PFSK-1 (cell line): Measurements from ENCODE around the gene FDXACB1.

Experiments
- FOXP2 ChIP-seq: optimal IDR thresholded peaks from 2 replicates; pipeline ENCODE3; 2011; ENCODE audit warnings: borderline replicate concordance, control low read depth, inconsistent platforms; ENCODE audit not compliant: insufficient read depth; ENCODE audit errors: extremely low read length, extremely low read depth
- POLR2AphosphoS5 ChIP-seq: IDR thresholded peaks from 2 replicates; pipeline ENCODE4 v1.6.1; 2012; ENCODE audit warnings: low read depth, mild to moderate bottlenecking, control low read depth, low read length, moderate library complexity
- SIN3A ChIP-seq: IDR thresholded peaks from 2 replicates; pipeline ENCODE4 v1.6.1; 2012; ENCODE audit warnings: mild to moderate bottlenecking, low read length, moderate library complexity, borderline replicate concordance; ENCODE audit not compliant: insufficient read depth
- TAF1 ChIP-seq: IDR thresholded peaks from 2 replicates; pipeline ENCODE4 v1.6.1; 2012; ENCODE audit warnings: low read length, control low read depth, borderline replicate concordance; ENCODE audit not compliant: insufficient read depth
- TF ChIP-seq, protein P1 (sequence below), 2 experiments: IDR thresholded peaks; 2 replicates each; pipeline versions ENCODE4 v1.6.1 to v1.8.0; 2011 to 2012; ENCODE audit warnings: low read depth in 2 of 2, low read length in 2 of 2, control low read depth in 1 of 2, inconsistent platforms in 1 of 2, mild to moderate bottlenecking in 1 of 2, moderate library complexity in 1 of 2; ENCODE audit not compliant: insufficient read depth in 1 of 2

DNA sequence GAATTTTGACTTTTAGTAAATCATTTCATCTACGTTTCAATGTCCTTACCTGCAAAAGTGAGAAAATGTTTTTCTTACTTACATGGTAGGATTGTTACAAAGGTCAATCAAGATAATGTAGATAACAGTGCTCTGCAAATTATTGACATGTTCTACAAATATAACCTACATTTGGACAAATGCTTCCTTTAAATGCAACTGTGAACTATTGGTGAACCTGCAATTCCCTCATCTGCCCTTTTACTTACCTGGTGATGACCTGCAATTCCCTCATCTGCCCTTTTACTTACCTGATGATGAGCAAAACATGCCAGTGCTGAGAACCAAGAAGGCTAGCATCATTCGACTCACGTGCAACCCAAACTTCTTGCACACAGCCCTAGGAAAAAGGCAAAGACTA is 18.7 kb downstream of the FDXACB1 start:
- TF ChIP-seq POLR2AphosphoS5, result no peak
- TF ChIP-seq, protein P1, sequence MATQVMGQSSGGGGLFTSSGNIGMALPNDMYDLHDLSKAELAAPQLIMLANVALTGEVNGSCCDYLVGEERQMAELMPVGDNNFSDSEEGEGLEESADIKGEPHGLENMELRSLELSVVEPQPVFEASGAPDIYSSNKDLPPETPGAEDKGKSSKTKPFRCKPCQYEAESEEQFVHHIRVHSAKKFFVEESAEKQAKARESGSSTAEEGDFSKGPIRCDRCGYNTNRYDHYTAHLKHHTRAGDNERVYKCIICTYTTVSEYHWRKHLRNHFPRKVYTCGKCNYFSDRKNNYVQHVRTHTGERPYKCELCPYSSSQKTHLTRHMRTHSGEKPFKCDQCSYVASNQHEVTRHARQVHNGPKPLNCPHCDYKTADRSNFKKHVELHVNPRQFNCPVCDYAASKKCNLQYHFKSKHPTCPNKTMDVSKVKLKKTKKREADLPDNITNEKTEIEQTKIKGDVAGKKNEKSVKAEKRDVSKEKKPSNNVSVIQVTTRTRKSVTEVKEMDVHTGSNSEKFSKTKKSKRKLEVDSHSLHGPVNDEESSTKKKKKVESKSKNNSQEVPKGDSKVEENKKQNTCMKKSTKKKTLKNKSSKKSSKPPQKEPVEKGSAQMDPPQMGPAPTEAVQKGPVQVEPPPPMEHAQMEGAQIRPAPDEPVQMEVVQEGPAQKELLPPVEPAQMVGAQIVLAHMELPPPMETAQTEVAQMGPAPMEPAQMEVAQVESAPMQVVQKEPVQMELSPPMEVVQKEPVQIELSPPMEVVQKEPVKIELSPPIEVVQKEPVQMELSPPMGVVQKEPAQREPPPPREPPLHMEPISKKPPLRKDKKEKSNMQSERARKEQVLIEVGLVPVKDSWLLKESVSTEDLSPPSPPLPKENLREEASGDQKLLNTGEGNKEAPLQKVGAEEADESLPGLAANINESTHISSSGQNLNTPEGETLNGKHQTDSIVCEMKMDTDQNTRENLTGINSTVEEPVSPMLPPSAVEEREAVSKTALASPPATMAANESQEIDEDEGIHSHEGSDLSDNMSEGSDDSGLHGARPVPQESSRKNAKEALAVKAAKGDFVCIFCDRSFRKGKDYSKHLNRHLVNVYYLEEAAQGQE (IDR thresholded peaks at IDR 0.05; ENCODE audit: insufficient read depth in 1 of 2, low read depth in 2 of 2, low read length in 2 of 2), result no peak
- TF ChIP-seq TAF1, result no peak
- TF ChIP-seq SIN3A, result no peak
- TF ChIP-seq FOXP2, result no peak
